CD4-positive, alpha-beta T cell (primary cell): ENCODE results near the gene FARS2. TPM values are rescaled to one million over a fixed set of nuclear protein-coding genes. Genes with fewer than 3 reads are reported as not detected.

ENCODE experiments used
- ATAC-seq: fragments of 200-7000 bp; cut with Tn5 transposase; one replicate; pipeline ENCODE4 v1.10.0; 2022; ENCODE audit warnings: mild to moderate bottlenecking; ENCODE audit not compliant: poor library complexity
- CTCF ChIA-PET: fragments of 350-600 bp; sonication (Branson Sonifier 250); formaldehyde crosslinking; loops from one replicate; lab custom pipeline; 2021; ENCODE audit warnings: antibody characterized with exemption, inconsistent platforms; lab: Charles Lee
- POLR2A ChIA-PET: fragments of 350-600 bp; sonication (Branson Sonifier 250); formaldehyde crosslinking; loops from one replicate; lab custom pipeline; 2021; ENCODE audit warnings: antibody characterized with exemption, inconsistent platforms; lab: Charles Lee
- DNase-seq, 14 experiments: peaks; one replicate each; pipeline ENCODE4 v3.0.0-alpha.2; 2013 to 2020; ENCODE audit warnings: mixed read lengths in 2 of 14
- H3K27ac ChIP-seq, 2 donors: one replicate each; pipeline versions ENCODE4 v1.5.1 to v1.7.0; 2013; ENCODE audit warnings: low read length in 2 of 2, low read depth in 1 of 2, mild to moderate bottlenecking in 1 of 2
- H3K27me3 ChIP-seq, 2 experiments: 1 replicate in 1 of 2; 2 replicates in 1 of 2; pipeline versions ENCODE4 v1.6.1 to v1.7.0; 2013; ENCODE audit warnings: low read length in 2 of 2, control low read depth in 1 of 2, mild to moderate bottlenecking in 1 of 2, moderate library complexity in 1 of 2; ENCODE audit not compliant: insufficient read depth in 2 of 2, control insufficient read depth in 1 of 2
- H3K36me3 ChIP-seq: one replicate; pipeline ENCODE4 v1.6.1; 2013; ENCODE audit warnings: low read length, control low read depth; ENCODE audit not compliant: insufficient read depth
- H3K4me1 ChIP-seq: one replicate; pipeline ENCODE4 v1.6.1; 2013; ENCODE audit warnings: low read length, control low read depth; ENCODE audit not compliant: insufficient read depth
- H3K4me3 ChIP-seq: one replicate; pipeline ENCODE4 v1.5.1; 2013; ENCODE audit warnings: mild to moderate bottlenecking, low read length, moderate library complexity
- H3K9me3 ChIP-seq, 2 experiments: 1 replicate in 1 of 2; 2 replicates in 1 of 2; pipeline versions ENCODE4 v1.6.1 to v1.7.0; 2013; ENCODE audit warnings: low read length in 2 of 2, mild to moderate bottlenecking in 2 of 2, control low read depth in 1 of 2, moderate library complexity in 1 of 2; ENCODE audit not compliant: control insufficient read depth in 1 of 2, insufficient read depth in 1 of 2
- H3K27ac Mint-ChIP-seq: one replicate; pipeline ENCODE4 v1.8.0; 2020; ENCODE audit warnings: mixed read lengths
- H3K27me3 Mint-ChIP-seq: one replicate; pipeline ENCODE4 v1.8.0; 2021; ENCODE audit warnings: mixed read lengths
- H3K36me3 Mint-ChIP-seq: one replicate; pipeline ENCODE4 v1.8.0; 2021; ENCODE audit warnings: low read depth, mixed read lengths
- H3K4me1 Mint-ChIP-seq: one replicate; pipeline ENCODE4 v1.8.0; 2021; ENCODE audit warnings: low read depth, mixed read lengths
- H3K4me3 Mint-ChIP-seq: one replicate; pipeline ENCODE4 v1.8.0; 2020; ENCODE audit warnings: mild to moderate bottlenecking, mixed read lengths
- H3K9me3 Mint-ChIP-seq: one replicate; pipeline ENCODE4 v1.8.0; 2020; ENCODE audit warnings: mixed read lengths
- CTCF ChIP-seq: fragments of 200-600 bp; IDR thresholded peaks from one replicate; pipeline ENCODE4 v1.8.0; 2022; ENCODE audit warnings: antibody characterized with exemption, mild to moderate bottlenecking
- intact Hi-C, 2 experiments: fragments of 100-400 bp; cut with DNase I in 1 of 2; cut with micrococcal nuclease in 1 of 2; formaldehyde crosslinking; loops; one replicate each; pipeline versions ENCODE4 v1.15.1 to v1.9.0; 2023 to 2025; cut with DNase I, micrococcal nuclease
- total RNA-seq, 174 experiments: library from RNA in 2 of 174; stranded (reverse) in 2 of 174; gene quantifications; one replicate each; pipeline ENCODE4 v1.2.3 and lab custom pipeline; 2021 to 2026

The FARS2 gene
- total RNA-seq, 2 experiments from 2014 or later = 12.6 to 12.8 TPM

GRCh38 chr6:5292154-5292553 lies 30.8 kb downstream of the FARS2 start:
- Histone ChIP-seq H3K27ac (no peak overlapping the region), H3K27me3 (no peaks in the 10 kb centered on the region), H3K9me3 (no peaks in the 10 kb centered on the region), H3K4me1 (peaks cover 8% of the 10 kb centered on the region), H3K36me3 (no peaks in the 10 kb centered on the region), H3K4me3 (no peak overlapping the region)
- Mint-ChIP-seq H3K4me3 (no peak overlapping the region), H3K27ac (no peak overlapping the region), H3K4me1 (peaks cover 61% of the 10 kb centered on the region), H3K27me3 (no peaks in the 10 kb centered on the region), H3K36me3 (peaks cover 5% of the 10 kb centered on the region), H3K9me3 (no peaks in the 10 kb centered on the region)
- no peak for DNase-seq
- TF ChIP-seq CTCF = no peak
- intact Hi-C loops = no loop called here
- POLR2A ChIA-PET = no interaction called here
- no peak for ATAC-seq
- CTCF ChIA-PET = no interaction called here

- peaks cover 5% of the 10 kb centered on the region for H3K36me3 Mint-ChIP-seq
- H3K4me3 Mint-ChIP-seq = no peak overlapping the region
- no peaks in the 10 kb centered on the region for H3K27me3 Mint-ChIP-seq
- no peaks in the 10 kb centered on the region for H3K36me3 ChIP-seq
- no peaks in the 10 kb centered on the region for H3K9me3 ChIP-seq
- ChIA-PET CTCF (no interaction called here), POLR2A (no interaction called here)
- H3K4me1 Mint-ChIP-seq = peaks cover 51% of the 10 kb centered on the region
- H3K27ac Mint-ChIP-seq = no peak overlapping the region
- no peak for TF ChIP-seq CTCF
- H3K27ac ChIP-seq = no peak overlapping the region
- ATAC-seq (no peak), DNase-seq (no peak)
- no peaks in the 10 kb centered on the region for H3K9me3 Mint-ChIP-seq
- H3K27me3 ChIP-seq = no peaks in the 10 kb centered on the region
- no peak overlapping the region for H3K4me3 ChIP-seq
- intact Hi-C loops = no loop called here
- H3K4me1 ChIP-seq = peaks cover 8% of the 10 kb centered on the region
These were observed 32.4 kb downstream of the FARS2 start for GRCh38 chr6:5293692-5294091.

- ChIA-PET CTCF (interaction anchor here (1.0 to 1.1 kb wide), 2 partner anchors 8 to 151 kb away, joined by 3 to 4 read pairs; no protein-coding TSS in a partner anchor), POLR2A (no interaction called here)
- no peak overlapping the region for H3K27ac ChIP-seq
- intact Hi-C loops = no loop called here
- H3K9me3 ChIP-seq = no peaks in the 10 kb centered on the region
- ATAC-seq (no peak), DNase-seq (peak in 2 of 14 experiments; percentile 26 to 35)
- H3K4me1 ChIP-seq = peaks cover 8% of the 10 kb centered on the region
- Mint-ChIP-seq H3K36me3 (peaks cover 5% of the 10 kb centered on the region), H3K27ac (no peak overlapping the region), H3K4me3 (no peak overlapping the region), H3K27me3 (no peaks in the 10 kb centered on the region), H3K9me3 (no peaks in the 10 kb centered on the region), H3K4me1 (peaks cover 55% of the 10 kb centered on the region)
- H3K4me3 ChIP-seq = no peak overlapping the region
- no peaks in the 10 kb centered on the region for H3K36me3 ChIP-seq
- TF ChIP-seq CTCF = no peak
- no peaks in the 10 kb centered on the region for H3K27me3 ChIP-seq
These were observed 33.3 kb downstream of the FARS2 start for GRCh38 chr6:5294392-5295211.
